GM12801 (cell line): Measurements from ENCODE around the gene MRPL38.

Experiments used
- CTCF ChIP-seq: IDR thresholded peaks from one replicate; pipeline ENCODE4 v1.5.1; 2011; ENCODE audit warnings: control low read depth; ENCODE audit not compliant: insufficient read length; ENCODE audit errors: extremely low read depth

The MRPL38 gene

GRCh38 chr17:75854101-75854748 lies 50.5 kb downstream of the MRPL38 start:
- TF ChIP-seq CTCF, result no peak

GRCh38 chr17:75853433-75853832 lies 51.3 kb downstream of the MRPL38 start:
- no peak for TF ChIP-seq CTCF

GRCh38 chr17:75850928-75851692 lies 53.6 kb downstream of the MRPL38 start:
- TF ChIP-seq CTCF, result no peak

GRCh38 chr17:75849724-75850123 lies 55.0 kb downstream of the MRPL38 start:
- no peak for TF ChIP-seq CTCF

GRCh38 chr17:75849279-75849646 lies 55.4 kb downstream of the MRPL38 start:
- no peak for TF ChIP-seq CTCF
